Activated CD8-positive, alpha-beta memory T cell treated with anti-CD3 and anti-CD28 coated beads for 1 hour (primary cell): ENCODE results near the gene ANKRD63.

ENCODE experiments used
- DNase-seq, 2 donors: peaks; one replicate each; pipeline ENCODE4 v3.0.0-alpha.2; 2020; ENCODE audit warnings: low read depth in 1 of 2; ENCODE audit errors: extremely low read depth in 1 of 2

The ANKRD63 gene

DNA sequence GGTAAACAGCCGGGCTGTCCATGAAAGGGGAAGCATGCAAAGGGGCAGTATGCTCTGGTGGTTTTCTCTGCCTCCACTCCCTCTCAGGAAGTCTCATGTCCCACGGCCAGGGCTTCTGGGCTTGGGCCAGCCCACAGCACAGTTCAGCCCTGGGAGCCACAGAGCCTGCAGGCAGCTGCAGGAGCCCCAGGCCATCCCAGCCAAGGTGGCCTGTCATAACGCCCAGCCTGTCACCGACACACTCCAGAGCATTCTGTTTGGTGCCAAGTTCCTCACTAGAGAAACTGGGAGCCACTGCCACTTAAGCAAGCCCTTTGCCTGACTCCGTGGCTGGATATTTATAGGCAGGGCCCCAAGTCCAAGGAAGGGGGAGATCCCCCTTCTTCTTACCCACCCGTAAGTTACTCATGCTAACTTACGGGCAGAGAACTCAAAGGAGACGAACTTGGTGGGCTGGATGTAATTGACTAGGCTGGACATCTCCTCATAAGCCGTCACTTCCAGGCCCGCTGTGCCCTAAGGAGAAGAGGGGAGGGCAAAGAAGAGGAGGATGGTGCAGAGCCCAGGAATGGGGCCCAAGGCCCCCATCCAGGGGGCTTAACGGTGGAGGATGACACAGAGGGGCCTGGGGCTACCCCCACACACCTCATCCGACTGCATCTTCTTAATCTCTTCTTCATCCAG, 13.2 kb upstream of the ANKRD63 start:
- DNase-seq = no peak

GRCh38 chr15:40295297-40295696, 12.4 kb upstream of the ANKRD63 start:
- no peak for DNase-seq

DNA sequence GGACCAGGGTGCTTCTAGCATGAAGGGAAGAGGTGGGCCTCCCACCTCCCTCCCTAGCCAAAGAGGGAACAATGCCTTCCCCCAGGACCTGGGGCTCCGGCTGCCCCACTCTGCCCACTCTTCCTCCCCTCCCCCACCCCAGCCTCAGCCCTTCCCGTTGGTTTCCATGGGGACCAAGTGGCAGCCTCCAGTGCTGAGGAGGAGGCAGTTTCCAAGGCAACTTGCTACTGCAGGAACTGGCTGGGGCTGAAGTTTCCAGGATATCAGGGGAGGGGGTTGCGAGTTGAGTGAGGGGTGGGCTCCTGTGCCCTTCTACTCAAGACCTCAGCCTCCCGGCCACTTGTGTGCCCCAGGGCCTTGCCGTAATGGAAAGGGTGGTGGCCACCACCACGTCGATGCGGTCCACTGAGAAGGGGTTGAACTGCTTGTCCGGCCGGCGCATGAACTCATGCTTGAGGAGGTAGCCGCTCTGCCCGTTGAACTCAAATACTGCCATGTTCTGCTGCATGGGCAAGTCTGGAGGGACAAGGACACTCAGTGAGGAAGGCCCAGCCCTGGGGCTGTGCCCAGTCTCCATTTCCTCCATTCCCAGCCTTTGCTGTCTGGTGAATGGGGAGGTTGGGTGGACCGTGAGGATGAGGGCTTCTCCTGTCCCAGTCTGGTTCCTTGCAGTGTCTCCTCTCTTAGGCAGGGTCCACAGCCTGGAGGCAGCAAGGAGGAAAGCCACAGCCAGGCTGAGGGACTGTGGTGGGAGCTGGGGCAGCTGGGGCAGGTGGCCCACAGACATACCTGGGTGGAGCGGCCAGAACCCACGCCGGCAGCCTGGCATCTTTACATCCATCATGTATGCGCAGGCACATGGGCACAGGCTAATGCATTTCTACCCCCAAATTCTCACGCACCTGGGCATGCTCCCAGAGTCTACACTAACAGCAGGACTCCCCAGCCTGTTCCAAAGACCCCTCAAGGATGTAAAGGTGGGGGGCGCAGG, 11.3 kb upstream of the ANKRD63 start:
- DNase-seq = no peak

DNA sequence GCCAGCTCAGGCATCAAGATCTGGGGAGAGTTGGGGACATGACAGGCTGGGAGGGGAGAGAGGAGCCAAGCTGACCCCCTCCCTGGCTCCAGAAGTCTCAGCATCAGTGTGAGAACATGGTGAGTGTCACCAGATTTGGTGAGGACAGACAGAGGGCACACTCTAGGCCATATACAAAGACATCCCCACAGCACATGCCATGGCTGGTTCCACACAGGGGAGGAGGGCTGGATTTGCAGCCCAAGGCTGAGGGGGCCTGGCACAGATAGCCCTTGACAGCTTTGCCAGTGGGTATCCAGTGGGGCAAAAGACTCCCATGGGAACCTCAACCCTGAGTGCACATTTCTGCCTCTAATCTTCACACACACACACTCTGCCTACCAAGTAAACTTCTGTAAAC, 10.1 kb upstream of the ANKRD63 start:
- no peak for DNase-seq

DNA sequence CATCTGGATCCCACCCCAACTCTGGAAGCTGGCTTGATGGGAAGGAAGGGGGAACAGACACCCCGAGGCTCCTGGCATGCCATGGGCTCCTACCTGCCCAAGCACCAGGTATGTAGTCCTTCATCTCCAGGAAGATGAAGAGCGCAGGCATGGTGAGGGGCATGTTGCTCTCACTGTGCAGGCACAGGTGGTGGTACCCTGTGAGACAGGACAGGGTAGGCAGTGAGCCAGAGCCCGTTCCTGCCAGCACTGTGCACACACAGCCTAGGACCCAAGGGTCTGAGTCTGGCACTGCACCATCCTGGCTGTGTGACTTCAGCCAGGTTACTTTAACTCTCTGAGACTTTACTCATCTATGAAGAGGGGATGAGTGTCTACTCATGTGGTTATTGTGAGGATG, 9.4 kb upstream of the ANKRD63 start:
- DNase-seq = no peak

- no peak for DNase-seq
Measured at GRCh38 chr15:40290918-40291574, 8.2 kb upstream of the ANKRD63 start.

- DNase-seq = no peak
Measured at GRCh38 chr15:40290545-40290917, 7.7 kb upstream of the ANKRD63 start.

GRCh38 chr15:40289140-40289775, 6.4 kb upstream of the ANKRD63 start:
- DNase-seq = no peak

DNA sequence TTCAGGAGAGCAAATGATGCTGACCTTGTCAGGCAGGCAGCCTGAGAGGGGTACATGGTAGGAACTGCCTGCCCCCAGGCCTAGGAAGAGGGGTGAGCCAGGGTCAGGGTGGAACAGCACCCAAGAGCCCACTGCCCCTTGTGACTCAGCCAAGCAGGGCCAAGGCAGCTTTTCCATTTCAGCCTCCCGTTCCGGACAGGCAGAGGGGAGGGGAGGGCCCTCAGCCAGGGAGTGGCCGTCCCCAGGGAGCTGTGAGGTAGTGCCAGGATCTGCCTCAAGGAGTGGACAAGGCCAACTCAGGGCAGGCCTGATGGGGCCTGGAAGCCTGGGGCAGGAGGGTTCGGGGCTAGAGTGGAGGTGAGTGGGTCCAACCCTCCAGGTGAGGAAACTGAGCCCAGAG, 5.1 kb upstream of the ANKRD63 start:
- no peak for DNase-seq

DNA sequence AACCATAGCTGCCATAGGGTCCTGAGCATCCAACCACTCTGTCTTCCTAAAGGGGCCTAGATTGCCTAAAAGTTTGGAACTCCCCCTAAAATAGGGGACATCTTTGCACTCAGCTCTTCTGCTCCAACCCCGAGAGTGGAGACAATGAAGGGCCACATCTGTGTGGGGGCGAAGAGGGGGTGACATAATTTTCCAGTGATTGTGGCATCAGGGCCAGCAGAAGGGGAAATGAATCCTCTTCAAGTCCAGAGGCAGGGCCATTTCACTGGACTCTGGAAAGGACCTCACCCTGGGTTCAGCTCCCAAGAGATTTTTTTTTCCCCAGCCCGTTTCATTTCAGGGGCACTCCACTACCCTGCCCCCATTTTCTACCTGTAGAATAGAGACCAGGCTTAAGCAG, 4.6 kb upstream of the ANKRD63 start:
- no peak for DNase-seq

DNA sequence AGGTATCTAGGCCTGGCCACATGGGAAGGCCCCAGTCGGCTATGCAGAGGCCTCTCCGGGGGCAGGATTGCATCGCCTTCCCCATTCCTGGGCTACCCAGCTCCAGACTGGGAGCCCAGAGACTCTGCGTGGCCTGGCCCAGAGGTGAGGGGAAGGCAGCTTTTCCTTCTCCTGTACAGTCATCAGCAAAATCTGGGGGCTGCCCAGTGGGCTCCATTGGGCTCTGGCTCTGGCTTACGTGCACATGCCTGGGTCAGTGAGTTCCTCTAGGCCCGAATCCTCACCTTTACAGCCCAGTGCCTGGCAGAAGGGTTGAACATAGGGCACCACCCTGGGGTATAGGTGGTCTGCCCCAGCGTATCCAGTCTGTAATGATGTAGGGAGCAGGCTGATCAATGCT, 3.9 kb upstream of the ANKRD63 start:
- no peak for DNase-seq

DNA sequence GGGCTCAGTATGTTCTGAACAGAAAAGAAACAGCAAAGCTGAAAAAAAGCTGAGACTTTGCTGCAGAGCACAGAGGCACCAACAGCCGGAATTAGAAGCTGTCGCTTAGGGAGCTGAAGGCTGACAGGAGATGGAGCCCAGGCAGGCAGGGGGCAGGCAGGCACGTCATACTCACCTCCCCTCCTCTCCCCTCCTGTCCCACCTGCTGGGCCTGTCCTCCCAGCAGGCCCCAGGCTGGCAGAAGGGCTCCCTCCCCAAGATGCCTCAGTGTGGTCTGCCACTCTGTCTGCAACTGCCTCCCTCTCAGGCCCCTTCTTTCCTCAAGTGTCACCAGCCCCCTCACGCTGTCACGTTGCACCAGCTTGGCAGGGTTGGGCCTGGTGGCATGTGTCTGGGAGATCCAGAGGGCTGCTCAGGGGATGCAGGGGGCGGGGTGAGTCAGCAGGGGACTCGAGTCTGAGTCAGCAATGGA, 3.2 kb upstream of the ANKRD63 start:
- no peak for DNase-seq

- DNase-seq = no peak
Measured at GRCh38 chr15:40285554-40286011, 2.7 kb upstream of the ANKRD63 start.

DNA sequence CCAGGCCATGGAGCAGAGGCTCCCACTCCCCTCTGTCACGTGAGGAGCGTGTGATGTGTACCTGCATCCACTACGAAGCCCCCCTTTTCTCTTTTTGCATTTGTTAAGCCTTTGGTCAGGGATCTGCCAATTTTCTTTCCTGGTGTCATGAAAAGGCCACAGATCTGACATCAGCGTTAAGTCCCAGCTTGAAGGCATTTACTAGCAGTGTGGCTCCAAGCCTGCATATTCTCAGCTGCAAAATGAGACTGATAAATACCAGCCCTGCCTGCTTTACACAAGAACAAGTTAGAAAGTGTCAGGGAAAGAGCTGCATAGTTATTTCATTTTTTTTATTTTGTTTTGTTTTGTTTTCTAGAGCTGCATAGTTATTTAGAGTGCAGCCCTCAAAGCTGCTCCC, 2.3 kb upstream of the ANKRD63 start:
- DNase-seq = no peak

DNA sequence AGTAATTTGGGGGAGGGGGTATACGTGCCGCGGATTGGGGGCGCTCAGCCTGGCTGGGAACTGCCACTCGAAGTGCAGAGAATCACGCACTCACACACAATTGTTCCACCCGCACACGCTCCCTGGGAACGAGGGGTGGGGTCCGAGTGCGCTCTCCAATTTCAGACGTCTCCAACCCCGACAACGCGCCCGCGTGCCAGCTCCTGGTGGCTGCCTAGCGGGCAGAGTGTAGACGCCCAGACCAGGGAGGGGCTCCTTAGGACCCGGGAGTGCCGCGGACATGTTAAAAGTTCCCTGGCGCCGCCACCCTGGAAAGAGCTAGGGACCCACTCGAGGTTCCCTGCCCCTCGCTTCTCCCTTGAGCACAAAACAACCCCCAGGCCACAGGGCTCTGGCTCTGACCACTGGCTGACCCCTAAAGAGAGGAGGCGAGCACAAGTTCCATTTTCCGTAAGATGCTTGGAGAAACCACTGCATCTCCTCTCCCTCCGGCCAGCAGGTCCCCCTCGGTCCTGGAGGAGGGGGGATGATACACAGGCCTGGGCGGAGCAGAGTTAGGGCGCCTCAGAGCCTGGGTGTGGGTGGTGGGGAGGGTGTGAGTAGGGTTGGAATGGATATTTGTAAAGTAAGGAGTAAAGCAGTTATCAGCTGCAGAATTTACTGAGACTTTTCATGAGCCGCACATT, 894 bp upstream of the ANKRD63 start:
- DNase-seq = no peak

GRCh38 chr15:40282147-40282868, 556 bp downstream of the ANKRD63 start:
- DNase-seq = peak in 1 of 2 donors; percentile 34

- no peak for DNase-seq
Measured at GRCh38 chr15:40281801-40282146, 1.1 kb downstream of the ANKRD63 start.

DNA sequence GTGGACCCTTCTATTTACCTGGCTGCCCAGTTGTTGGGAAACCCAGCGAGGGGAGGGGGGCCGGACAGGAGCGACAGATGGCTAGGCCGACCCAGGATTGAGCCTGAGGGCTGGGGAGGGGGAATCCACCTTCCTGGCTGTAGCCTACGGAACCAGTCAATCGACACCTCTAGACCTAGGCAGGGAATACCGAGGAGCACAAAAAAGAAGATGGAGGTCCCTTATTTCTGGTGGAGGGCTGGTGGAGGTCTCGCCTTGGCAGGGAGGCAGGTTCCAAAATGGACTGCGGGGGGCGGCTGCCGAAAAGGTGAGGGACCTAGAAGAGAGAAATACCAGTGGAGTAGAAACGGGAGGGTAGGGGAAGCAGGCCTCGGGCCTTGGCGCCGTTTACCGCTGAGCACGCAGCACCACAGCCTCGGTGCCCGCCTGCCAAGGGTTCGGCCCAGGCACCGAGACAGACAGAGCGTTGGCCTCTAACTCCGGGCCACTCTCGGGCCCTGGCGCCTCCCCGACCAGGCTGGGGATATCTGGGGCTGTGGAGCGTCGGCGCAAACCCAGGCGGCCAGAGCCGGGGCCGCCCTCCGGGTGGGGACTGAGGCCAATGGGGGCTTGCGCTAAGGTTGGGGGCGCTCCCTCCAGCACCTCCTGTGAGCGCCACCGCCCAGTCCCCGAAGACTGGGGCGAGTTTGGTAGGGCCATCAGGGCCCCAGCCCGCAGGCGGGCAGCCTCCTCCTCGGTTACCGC, 1.6 kb downstream of the ANKRD63 start:
- no peak for DNase-seq
